ENCODE measurements around the gene CCT7. TPM values are rescaled to one million over a fixed set of nuclear protein-coding genes. Genes with fewer than 3 reads are reported as not detected.

Gene CCT7
- total RNA-seq, 1 donor from 2014 or later, result 361 TPM

GRCh38 chr2:73291461-73292315, 57.6 kb downstream of the CCT7 start:
- intact Hi-C loops (cut with micrococcal nuclease), result loop anchor here (2.0 kb wide), 2 partner anchors 77 to 221 kb away; partner anchors contain the start of genes SFXN5 and SMYD5

- intact Hi-C loops (cut with micrococcal nuclease), result loop anchor here (2.0 kb wide), 1 partner anchor 222 kb away; the partner anchor contains the start of gene SFXN5
These were observed 58.3 kb downstream of the CCT7 start for GRCh38 chr2:73292316-73292905.

- intact Hi-C loops (cut with micrococcal nuclease), result loop anchor here (1.0 to 2.0 kb wide), 4 partner anchors 9 to 222 kb away; partner anchors contain the start of genes ALMS1, CCT7, FBXO41 and SFXN5
These were observed 58.9 kb downstream of the CCT7 start for GRCh38 chr2:73292906-73293533.

GRCh38 chr2:73293534-73294171, 59.5 kb downstream of the CCT7 start, which contains the start of gene EGR4:
Gene EGR4 (minus strand): TSS chr2:73293548. CDS start chr2:73293317, 231 bp downstream.
- intact Hi-C loops (cut with micrococcal nuclease), result loop anchor here (1.0 to 2.0 kb wide), 4 partner anchors 9 to 223 kb away; partner anchors contain the start of genes ALMS1, CCT7, FBXO41 and SFXN5

GRCh38 chr2:73294239-73294638, 60.1 kb downstream of the CCT7 start:
- intact Hi-C loops (cut with micrococcal nuclease), result no loop called here

- intact Hi-C loops (cut with micrococcal nuclease), result no loop called here
These were observed 61.8 kb downstream of the CCT7 start for GRCh38 chr2:73295751-73296400.

- intact Hi-C loops (cut with micrococcal nuclease), result no loop called here
These were observed 63.0 kb downstream of the CCT7 start for GRCh38 chr2:73297151-73297559.

GRCh38 chr2:73297586-73297985, 63.5 kb downstream of the CCT7 start:
- intact Hi-C loops (cut with micrococcal nuclease), result no loop called here

- intact Hi-C loops (cut with micrococcal nuclease), result no loop called here
These were observed 66.8 kb downstream of the CCT7 start for GRCh38 chr2:73300926-73301325.

- intact Hi-C loops (cut with micrococcal nuclease), result no loop called here
These were observed 67.5 kb downstream of the CCT7 start for GRCh38 chr2:73301636-73302035.

Other genes with a start within 250 kb of the CCT7 start
- 13.5 and 13.7 TPM in 2 replicates for gene SFXN5, start 162.6 kb upstream of the CCT7 start, total RNA-seq
- gene RAB11FIP5, start 121.4 kb upstream of the CCT7 start, total RNA-seq, result 8.9 and 9.9 TPM in 2 replicates
- gene NOTO, start 31.7 kb upstream of the CCT7 start, total RNA-seq, result not detected in 2 replicates
- gene SMYD5, start 20.1 kb upstream of the CCT7 start, total RNA-seq, result 23.9 and 25.5 TPM in 2 replicates
- gene PRADC1, start 1.1 kb upstream of the CCT7 start, total RNA-seq, result 9.3 and 10.4 TPM in 2 replicates
- 15.4 and 16.2 TPM in 2 replicates for gene FBXO41, start 50.2 kb downstream of the CCT7 start, total RNA-seq
- 0.07 and 0.11 TPM in 2 replicates for gene EGR4, start 59.2 kb downstream of the CCT7 start, total RNA-seq
- 23.5 and 24.1 TPM in 2 replicates for gene ALMS1, start 151.5 kb downstream of the CCT7 start, total RNA-seq